NCI-H2171 treated with DMSO at 0.1 percent for 48 hours (cell line): ENCODE results near the gene DCLRE1B.
A peak's percentile ranks its signal among the peaks of the same experiment; 100 is the strongest.

Experiments
- DNase-seq: peaks from one replicate; lab custom pipeline; 2025; lab: John Stamatoyannopoulos, UW

DCLRE1B gene

GRCh38 chr1:113887402-113888175 lies 17.5 kb upstream of the DCLRE1B start, which contains the start of gene BCL2L15:
BCL2L15 (minus strand) TSS chr1:113887581; CDS start chr1:113887375, 206 bp downstream.
- no peak for DNase-seq

DNA sequence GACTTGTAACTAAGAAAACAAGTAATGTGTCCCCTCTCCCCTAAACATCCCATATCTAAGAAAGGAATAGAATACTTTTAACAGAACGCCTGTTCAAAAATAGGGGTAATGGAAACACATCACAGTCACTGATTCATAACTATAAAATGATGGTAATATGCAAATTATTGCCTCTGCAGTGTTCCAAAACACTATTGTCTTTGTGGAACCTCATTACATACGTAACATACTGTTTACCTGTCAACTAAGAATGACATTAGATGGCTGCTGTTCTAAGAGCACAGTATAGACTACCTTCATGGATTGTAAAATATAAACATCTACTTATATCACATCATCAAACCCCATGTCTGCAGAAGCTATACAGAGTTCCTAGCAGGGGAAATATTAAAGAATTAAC lies 14.3 kb upstream of the DCLRE1B start:
- no peak for DNase-seq

DNA sequence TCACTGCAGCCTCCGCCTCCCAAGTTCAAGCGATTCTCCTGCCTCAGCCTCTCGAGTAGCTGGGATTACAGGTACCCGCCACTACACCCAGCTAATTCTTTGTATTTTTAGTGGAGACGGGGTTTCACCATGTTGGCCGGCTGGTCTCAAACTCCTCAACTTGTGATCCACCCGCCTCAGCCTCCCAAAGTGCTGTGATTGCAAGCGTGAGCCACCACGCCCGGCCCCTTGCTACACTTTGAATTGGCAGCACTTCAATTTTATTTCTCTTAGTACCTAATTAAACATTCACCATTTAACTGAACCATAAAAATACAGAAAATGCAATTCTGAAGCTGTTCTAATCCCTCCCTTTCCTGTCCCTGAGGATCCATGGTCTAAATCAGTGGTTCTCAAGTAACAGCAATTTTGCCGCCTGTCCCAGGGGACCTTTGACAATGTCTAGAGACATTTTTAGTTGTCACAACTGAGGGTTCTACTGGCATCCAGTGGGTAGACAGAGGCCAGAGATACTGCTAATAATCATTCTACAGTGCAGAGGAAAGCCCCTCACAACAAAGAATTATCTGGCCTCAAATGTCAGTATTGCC lies 13.4 kb upstream of the DCLRE1B start:
- no peak for DNase-seq

DNA sequence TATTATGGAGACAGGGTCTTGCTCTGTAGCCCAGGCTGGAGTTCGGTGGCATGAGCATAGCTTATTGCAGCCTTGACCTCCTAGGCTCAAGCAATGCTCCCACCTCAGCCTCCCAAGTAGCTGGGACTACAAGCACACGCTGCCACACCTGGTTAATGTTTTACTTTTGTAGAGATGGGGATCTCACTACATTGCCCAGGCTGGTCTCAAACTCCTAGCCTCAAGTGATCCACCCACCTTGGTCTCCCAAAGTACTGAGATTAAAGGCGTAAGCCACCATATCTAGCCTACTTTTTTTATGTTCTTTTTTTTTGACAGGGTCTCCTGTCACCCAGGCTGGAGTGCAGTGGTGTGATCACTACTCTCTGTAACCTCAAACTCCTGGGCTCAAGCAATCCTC lies 11.9 kb upstream of the DCLRE1B start:
- DNase-seq = no peak

DNA sequence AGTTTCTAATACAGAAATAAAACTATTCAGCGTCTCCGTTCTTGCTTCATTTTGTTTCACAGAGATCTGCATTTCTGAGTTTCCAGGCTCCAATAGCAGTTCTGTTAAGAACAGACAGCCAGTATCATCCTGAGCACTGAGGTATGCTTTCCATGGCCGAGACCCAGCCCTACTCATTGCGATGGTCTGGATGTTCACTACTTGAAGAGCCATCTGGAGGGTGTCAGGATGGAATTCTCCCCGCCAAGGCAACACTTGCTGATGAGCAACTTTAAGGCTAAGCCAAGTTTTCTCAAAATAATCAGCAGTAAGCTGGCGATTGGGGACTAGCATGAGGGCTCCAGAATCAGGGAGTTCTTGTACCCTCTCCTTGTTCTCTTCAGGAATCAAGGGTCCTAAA lies 10.0 kb upstream of the DCLRE1B start:
- no peak for DNase-seq

- DNase-seq = no peak
Measured at GRCh38 chr1:113895961-113896360, 9.2 kb upstream of the DCLRE1B start.

DNA sequence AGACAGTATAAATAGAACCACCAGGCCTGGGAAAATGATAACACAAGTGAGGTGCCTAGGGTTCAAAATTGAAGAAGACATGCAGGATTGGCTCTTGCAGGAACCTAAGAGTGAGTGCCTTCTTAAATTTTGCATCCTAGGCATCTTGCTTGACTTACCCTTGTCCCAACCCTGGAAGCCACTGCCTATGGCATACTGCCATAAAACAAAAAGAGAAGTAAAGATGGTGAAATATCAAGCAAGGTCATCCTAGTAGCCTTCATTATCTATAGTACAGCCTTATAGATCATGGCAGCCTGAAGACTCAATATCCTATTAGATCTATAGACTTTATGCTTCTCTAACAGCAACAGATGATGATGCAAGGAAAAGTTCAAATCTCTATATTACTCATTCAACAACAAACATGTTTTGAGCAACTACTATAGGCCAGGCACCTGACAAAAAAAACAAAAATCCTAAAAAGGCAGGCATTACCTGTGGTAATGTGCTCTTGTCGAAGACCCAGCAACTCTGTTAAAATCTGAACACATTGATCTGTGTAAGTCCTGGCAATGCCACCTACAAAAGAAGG lies 6.8 kb upstream of the DCLRE1B start:
- no peak for DNase-seq

DNA sequence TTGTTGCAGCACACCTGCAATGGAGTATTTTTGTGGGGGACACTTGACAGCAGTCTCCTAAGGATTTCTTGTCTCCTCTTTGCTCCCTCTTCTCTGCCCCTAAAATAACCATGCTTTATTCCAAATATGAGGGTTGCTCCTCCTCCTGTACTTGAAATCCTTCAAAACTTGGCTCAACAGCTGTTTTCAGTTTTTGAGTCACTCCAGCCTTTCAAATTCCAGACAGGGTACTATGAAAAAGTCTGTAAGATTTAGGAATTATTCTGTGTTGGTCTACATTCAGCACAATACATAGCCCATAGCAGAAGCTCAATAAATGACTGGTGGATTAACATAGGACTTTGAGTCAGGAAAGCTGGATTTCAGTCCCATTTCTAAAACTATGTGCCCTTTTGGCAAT lies 6.0 kb upstream of the DCLRE1B start:
- DNase-seq = no peak

GRCh38 chr1:113901191-113901590 lies 3.9 kb upstream of the DCLRE1B start:
- no peak for DNase-seq

DNA sequence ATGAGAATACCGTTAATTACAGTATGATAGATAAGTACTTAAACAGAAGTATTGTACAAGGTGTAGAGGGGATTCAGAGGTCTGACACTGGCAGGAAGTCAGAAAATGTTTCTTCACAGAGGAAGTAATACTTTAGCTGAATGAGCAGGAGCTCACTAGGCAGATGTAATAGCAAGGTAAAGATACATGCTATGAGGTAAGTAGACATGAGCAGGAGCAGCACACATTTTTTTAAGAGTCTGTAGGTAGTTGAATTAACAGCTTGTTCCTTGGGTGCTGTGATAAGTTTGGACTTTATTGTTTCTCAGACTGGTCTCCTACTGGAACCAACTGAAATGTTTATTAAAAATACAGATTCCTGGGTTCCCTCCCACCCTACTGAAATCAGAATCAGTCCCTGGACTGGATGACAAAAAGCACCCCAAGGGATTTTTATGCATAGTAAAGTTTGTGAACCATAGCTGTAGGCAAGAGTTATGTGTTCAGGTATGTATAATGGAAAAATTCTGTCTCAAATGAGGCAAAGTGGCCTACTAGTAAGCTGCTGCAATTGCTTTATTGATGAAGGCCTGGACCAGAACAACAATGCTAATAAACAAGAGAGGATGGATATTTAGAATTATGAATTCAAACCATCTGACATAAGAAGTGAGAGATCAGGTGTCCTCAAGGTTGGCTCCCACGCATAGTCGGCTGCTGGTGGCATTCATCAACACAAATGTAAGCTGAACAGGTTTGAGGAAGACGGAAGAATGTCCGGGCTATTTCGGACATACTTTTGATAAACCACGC lies 1.4 kb upstream of the DCLRE1B start:
- DNase-seq = peak; percentile 40

DNA sequence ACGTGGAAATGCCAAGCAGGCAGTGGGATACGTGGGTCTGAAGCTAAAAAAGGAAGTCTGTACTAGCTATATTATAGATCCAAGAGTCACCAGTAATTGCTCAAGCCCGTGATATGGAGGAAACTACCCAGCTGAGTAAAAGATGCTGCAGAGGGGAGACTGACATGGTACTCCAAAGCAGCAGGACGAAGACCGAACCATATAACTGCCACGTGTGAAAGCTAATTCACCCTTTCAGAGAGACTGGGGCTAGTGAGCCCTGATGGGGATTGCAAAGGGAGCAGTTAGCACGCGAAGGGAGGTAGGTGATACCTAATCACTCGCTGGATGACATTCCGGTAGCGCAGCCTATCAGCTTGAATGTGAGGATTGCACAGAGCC lies 843 bp upstream of the DCLRE1B start:
- no peak for DNase-seq

GRCh38 chr1:113905435-113905861 lies 322 bp downstream of the DCLRE1B start:
- peak; percentile 52 for DNase-seq

DNA sequence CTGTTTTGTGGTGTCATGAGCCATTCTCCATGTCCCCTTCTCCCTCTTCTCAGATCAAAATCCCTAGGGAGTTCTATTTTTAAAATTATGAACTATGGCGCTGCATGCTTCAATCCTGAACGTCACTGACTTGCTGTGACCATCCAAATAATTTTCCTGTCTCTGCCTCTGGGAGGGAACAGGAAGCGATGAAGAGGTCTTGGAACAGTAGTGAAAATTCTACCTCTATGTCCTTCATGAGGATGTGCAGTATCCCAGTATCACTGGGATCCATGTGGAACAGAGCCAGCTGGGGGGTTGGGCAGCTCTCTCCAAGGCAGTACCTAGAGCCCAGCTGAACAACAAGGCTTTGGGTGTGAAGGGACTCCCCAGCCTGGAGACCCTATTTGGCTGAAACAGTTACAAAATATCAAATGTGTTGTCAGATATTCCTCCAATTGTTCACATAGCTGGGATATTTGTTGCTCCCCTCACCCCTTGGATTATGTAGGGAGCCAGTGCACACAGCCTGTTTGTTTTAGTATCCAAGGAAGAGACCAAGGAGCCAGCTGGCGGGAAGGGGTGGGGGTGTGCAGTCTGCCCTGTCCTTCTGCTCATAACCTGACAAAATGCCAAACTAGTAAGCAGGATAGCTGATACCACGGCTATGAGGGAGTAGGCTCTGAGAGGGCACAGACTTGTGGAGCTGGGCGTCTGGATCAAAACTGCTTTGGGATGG lies 7.6 kb downstream of the DCLRE1B start:
- peak; percentile 98 for DNase-seq

GRCh38 chr1:113913312-113913668 lies 8.2 kb downstream of the DCLRE1B start:
- no peak for DNase-seq

- DNase-seq = peak; percentile 55
Measured at GRCh38 chr1:113913887-113914664, 8.9 kb downstream of the DCLRE1B start.

DNA sequence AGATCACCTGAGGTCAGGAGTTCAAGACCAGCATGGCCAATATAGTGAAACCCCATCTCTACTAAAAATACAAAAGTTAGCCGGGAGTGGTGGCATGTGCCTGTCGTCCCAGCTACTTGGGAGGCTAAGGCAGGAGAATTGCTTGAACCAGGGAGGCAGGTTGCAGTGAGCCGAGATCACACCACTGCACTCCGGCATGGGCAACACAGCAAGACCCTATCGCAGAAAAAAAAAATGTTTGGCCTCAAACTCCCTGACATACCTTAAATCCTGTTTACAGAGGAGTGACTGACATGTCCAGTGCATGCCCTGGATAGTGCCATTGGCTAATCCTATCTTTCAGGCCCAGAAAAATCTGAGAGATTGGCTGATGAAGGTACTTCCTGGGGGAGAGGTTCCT lies 11.8 kb downstream of the DCLRE1B start:
- no peak for DNase-seq

GRCh38 chr1:113917400-113918082 lies 12.4 kb downstream of the DCLRE1B start:
- DNase-seq = no peak

GRCh38 chr1:113918243-113918642 lies 13.1 kb downstream of the DCLRE1B start:
- no peak for DNase-seq

- DNase-seq = no peak
Measured at GRCh38 chr1:113922957-113923356, 17.8 kb downstream of the DCLRE1B start.

- DNase-seq = no peak
Measured at GRCh38 chr1:113924473-113924872, 19.3 kb downstream of the DCLRE1B start.
